Motor neuron (in vitro differentiated cells): ENCODE results near the gene LSM4. TPM values are rescaled to one million over a fixed set of nuclear protein-coding genes. Genes with fewer than 3 reads are reported as not detected.

Experiments
- ATAC-seq, 8 experiments: fragments of 200-7000 bp; cut with Tn5 transposase; replicated peaks in 6 of 8; 2 replicates each; pipeline ENCODE4 v1.8.0; 2021; ENCODE audit warnings: mild to moderate bottlenecking in 8 of 8, moderate library complexity in 8 of 8
- H3K27ac ChIP-seq, 2 donors: fragments of 250-450 bp; sonication (Bioruptor Pico); 2 replicates each; pipeline ENCODE4 v1.9.0; 2021; ENCODE audit warnings: antibody characterized with exemption in 2 of 2, mild to moderate bottlenecking in 2 of 2, moderate library complexity in 1 of 2
- H3K4me1 ChIP-seq, 2 donors: fragments of 250-450 bp; sonication (Bioruptor Pico); replicated peaks in 1 of 2; 2 replicates each; pipeline ENCODE4 v1.6.1; 2021; ENCODE audit warnings: antibody characterized with exemption in 2 of 2, mild to moderate bottlenecking in 2 of 2, moderate library complexity in 1 of 2
- H3K4me3 ChIP-seq, 5 donors: fragments of 250-450 bp; sonication (Bioruptor Pico); 2 replicates each; pipeline ENCODE4 v1.9.0; 2021; ENCODE audit warnings: antibody characterized with exemption in 5 of 5, mild to moderate bottlenecking in 5 of 5, moderate library complexity in 4 of 5
- WGBS, 10 experiments: fragments of 450-650 bp; shearing (Covaris generic); methylation state at CpG; one replicate each; pipeline ENCODE4 v1.0.0; 2022; 5-methylcytosine and 5-hydroxymethylcytosine counted together
- in situ Hi-C, 9 experiments: fragments of 400-800 bp; cut with MboI; loops; one replicate each; pipeline ENCODE4 v1.15.0; 2021; ENCODE audit warnings: low sequenced_read_pairs in 9 of 9, low pct_unique_long_range_greater_than_20kb in 2 of 9; ENCODE audit not compliant: unreplicated experiment in 9 of 9
- total RNA-seq, 8 experiments: library from RNA; unstranded; fragments of 300-600 nt; gene quantifications; 2 replicates each; pipeline versions ENCODE4 v1.2.3 to v1.2.4, GENCODE V29; 2022

LSM4 gene
- total RNA-seq, 8 experiments from 2014 or later = 87.3 to 240 (median 151) TPM

GRCh38 chr19:18271433-18271841, 51.4 kb downstream of the LSM4 start:
- in situ Hi-C loops = loop anchor here in 2 of 9 experiments (10.0 kb wide), 1 partner anchor 53 kb away; the partner anchor contains the start of gene LSM4 (in 2 of the 2)
- 33 to 80% (median 66%) methylated on average over 1 to 4 of the region's 6 CpGs; no CpG with 5 or more reads in 2 of the 10 experiments for WGBS, 10 experiments
- ATAC-seq = peak in 1 of 8 experiments; percentile 2
- H3K4me3 ChIP-seq = no peak overlapping the region
- peaks cover 0 to 9% of the 10 kb centered on the region in 2 donors for H3K4me1 ChIP-seq
- no peak overlapping the region for H3K27ac ChIP-seq

- in situ Hi-C loops = loop anchor here in 2 of 9 experiments (10.0 kb wide), 1 partner anchor 54 kb away; the partner anchor contains the start of gene LSM4 (in 2 of the 2)
- WGBS, 10 experiments = 60 to 87% (median 86%) methylated on average over 1 to 7 of the region's 9 CpGs; no CpG with 5 or more reads in 3 of the 10 experiments
These were observed 52.5 kb downstream of the LSM4 start for GRCh38 chr19:18270326-18270725.

GRCh38 chr19:18269070-18269723, 53.7 kb downstream of the LSM4 start:
- ATAC-seq = no peak
- no peak overlapping the region for H3K27ac ChIP-seq
- no peak overlapping the region for H3K4me3 ChIP-seq
- in situ Hi-C loops = no loop called here
- H3K4me1 ChIP-seq = no peaks in the 10 kb centered on the region
- WGBS, 10 experiments = 20 to 100% (median 75%) methylated on average over 1 to 2 of the region's 2 CpGs; no CpG with 5 or more reads in 4 of the 10 experiments

More at GRCh38 chr19:18270326-18270725, 52.5 kb downstream of the LSM4 start:
- peaks cover 0 to 7% of the 10 kb centered on the region in 2 donors for H3K4me1 ChIP-seq
- H3K4me3 ChIP-seq = no peak overlapping the region
- ATAC-seq = no peak
- no peak overlapping the region for H3K27ac ChIP-seq

GRCh38 chr19:18266771-18267686, 55.8 kb downstream of the LSM4 start:
- H3K4me1 ChIP-seq = peaks cover 0 to 5% of the 10 kb centered on the region in 2 donors
- in situ Hi-C loops = no loop called here
- peak in 1 of 8 experiments; percentile 9 for ATAC-seq
- H3K27ac ChIP-seq = no peak overlapping the region
- no peak overlapping the region for H3K4me3 ChIP-seq
- WGBS, 10 experiments = 35 to 100% (median 85%) methylated on average over 1 to 20 of the region's 42 CpGs; no CpG with 5 or more reads in 1 of the 10 experiments

- Histone ChIP-seq H3K4me3 (no peak overlapping the region), H3K4me1 (peaks cover 0 to 5% of the 10 kb centered on the region in 2 donors), H3K27ac (no peak overlapping the region)
- in situ Hi-C loops = no loop called here
- no peak for ATAC-seq
- WGBS, 10 experiments = 73 to 90% (median 84%) methylated on average over 2 to 4 of the region's 7 CpGs; no CpG with 5 or more reads in 5 of the 10 experiments
These were observed 57.3 kb downstream of the LSM4 start for GRCh38 chr19:18265582-18265981.

DNA sequence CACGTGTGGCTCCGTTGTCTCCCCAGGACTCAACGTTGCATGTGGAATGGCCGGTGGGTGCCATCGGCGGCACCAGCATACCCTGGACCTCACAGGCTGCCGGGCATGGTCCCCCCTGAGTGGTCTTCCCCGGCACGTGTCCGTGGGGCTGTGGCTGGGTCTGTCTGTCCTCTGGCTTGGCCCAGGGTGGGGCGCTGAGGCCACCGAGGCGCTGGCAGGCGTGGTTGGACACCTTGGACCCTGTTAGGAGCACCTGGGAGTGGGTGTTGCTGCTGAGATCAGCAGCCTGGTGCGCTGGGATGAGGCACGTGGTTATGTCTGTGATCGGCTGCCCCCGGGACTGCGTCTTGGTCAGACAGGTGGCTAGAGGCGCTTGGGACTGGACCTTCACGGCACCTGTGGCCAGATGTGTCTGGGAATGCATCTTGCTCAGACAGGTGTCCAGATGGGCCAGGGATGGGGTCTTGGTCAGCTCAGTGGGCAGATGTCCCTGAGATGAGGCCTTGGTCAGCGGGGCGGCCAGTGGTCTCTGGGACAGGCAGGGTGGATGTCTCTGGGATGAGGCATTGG, 57.8 kb downstream of the LSM4 start:
- Histone ChIP-seq H3K27ac (no peak overlapping the region), H3K4me1 (peaks cover 0 to 5% of the 10 kb centered on the region in 2 donors), H3K4me3 (no peak overlapping the region)
- in situ Hi-C loops = no loop called here
- peak in 1 of 8 experiments; percentile 7 for ATAC-seq
- 84 to 93% (median 91%) methylated on average over 5 to 8 of the region's 23 CpGs; no CpG with 5 or more reads in 6 of the 10 experiments for WGBS, 10 experiments

DNA sequence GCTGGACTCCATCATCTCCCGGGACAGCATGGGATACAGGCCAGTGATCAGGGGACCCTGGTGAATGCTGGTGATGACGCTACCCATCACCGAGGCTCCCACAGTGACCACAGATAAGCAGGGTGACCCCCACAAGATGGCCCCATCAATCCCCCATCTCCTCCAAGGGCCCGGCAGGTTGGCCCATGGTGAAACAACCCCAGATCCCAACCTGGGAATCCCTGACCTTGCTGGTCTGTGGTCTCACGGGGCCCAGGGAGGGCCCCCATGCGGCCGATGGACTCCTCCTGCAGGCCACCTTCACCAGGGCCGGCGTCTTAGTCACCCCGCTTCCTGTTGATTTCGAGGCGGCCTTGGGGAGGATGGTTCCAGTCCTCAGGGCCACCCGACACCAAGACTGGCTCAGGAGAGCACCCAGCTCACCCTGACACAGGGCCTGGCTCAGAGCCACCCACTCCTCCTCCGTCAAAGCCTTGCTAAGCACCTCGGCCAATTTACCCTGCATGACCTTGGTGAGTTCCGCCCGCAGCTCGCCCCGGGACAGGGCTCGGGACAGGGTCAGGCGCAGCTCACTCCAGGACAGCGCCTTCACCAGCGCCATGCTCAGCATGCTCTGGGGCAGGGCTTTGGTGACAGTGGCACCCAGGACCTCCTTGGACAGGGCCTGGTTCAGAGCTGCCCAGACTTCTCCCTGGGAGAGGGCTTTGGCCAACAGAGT, 58.6 kb downstream of the LSM4 start:
- H3K27ac ChIP-seq = no peak overlapping the region
- ATAC-seq = peak in 2 of 8 experiments; percentile 6 to 9
- H3K4me3 ChIP-seq = no peak overlapping the region
- H3K4me1 ChIP-seq = peaks cover 0 to 5% of the 10 kb centered on the region in 2 donors
- in situ Hi-C loops = no loop called here
- 56 to 97% (median 85%) methylated on average over 5 to 6 of the region's 23 CpGs; no CpG with 5 or more reads in 6 of the 10 experiments for WGBS, 10 experiments

GRCh38 chr19:18263324-18264136, 59.3 kb downstream of the LSM4 start:
- ATAC-seq = peak in 1 of 8 experiments; percentile 5
- Histone ChIP-seq H3K4me3 (no peak overlapping the region), H3K4me1 (peaks cover 0 to 5% of the 10 kb centered on the region in 2 donors), H3K27ac (no peak overlapping the region)
- in situ Hi-C loops = no loop called here
- WGBS, 10 experiments = 51 to 93% (median 79%) methylated on average over 1 to 6 of the region's 16 CpGs; no CpG with 5 or more reads in 4 of the 10 experiments

GRCh38 chr19:18262917-18263316, 60.0 kb downstream of the LSM4 start:
- in situ Hi-C loops = no loop called here
- no peak overlapping the region for H3K27ac ChIP-seq
- H3K4me3 ChIP-seq = no peak overlapping the region
- WGBS, 10 experiments = 80 to 90% (median 83%) methylated on average over 2 to 5 of the region's 10 CpGs; no CpG with 5 or more reads in 6 of the 10 experiments
- ATAC-seq = no peak
- peaks cover 0 to 5% of the 10 kb centered on the region in 2 donors for H3K4me1 ChIP-seq

GRCh38 chr19:18262144-18262543, 60.7 kb downstream of the LSM4 start:
- no peak for ATAC-seq
- Histone ChIP-seq H3K4me1 (peaks cover 0 to 5% of the 10 kb centered on the region in 2 donors), H3K27ac (no peak overlapping the region), H3K4me3 (no peak overlapping the region)
- in situ Hi-C loops = no loop called here

- no peak overlapping the region for H3K4me3 ChIP-seq
- ATAC-seq = peak in 1 of 8 experiments; percentile 6
- H3K27ac ChIP-seq = no peak overlapping the region
- 17 to 80% (median 50%) methylated on average over 1 to 2 of the region's 2 CpGs; no CpG with 5 or more reads in 5 of the 10 experiments for WGBS, 10 experiments
- H3K4me1 ChIP-seq = peaks cover 0 to 5% of the 10 kb centered on the region in 2 donors
- in situ Hi-C loops = no loop called here
These were observed 61.4 kb downstream of the LSM4 start for GRCh38 chr19:18261474-18261873.
